Uterus (tissue), 2 donors: ENCODE data around the gene USB1.

Experiments used
- POLR2A ChIP-seq, 2 donors: fragments of 450-650 bp; IDR thresholded peaks; one replicate each; pipeline ENCODE4 v1.6.1; 2016; ENCODE audit warnings: antibody characterized with exemption in 2 of 2, mild to moderate bottlenecking in 1 of 2, moderate library complexity in 1 of 2
- TF ChIP-seq, protein P1 (sequence below), 4 experiments: fragments of 200-600 bp in 2 of 4; fragments of 450-650 bp in 2 of 4; sonication (generic) in 2 of 4; IDR thresholded peaks; one replicate each; pipeline ENCODE4 v1.5.1; 2016 to 2019; ENCODE audit warnings: antibody characterized with exemption in 4 of 4, mild to moderate bottlenecking in 2 of 4, moderate library complexity in 1 of 4

- TF ChIP-seq, protein P1, sequence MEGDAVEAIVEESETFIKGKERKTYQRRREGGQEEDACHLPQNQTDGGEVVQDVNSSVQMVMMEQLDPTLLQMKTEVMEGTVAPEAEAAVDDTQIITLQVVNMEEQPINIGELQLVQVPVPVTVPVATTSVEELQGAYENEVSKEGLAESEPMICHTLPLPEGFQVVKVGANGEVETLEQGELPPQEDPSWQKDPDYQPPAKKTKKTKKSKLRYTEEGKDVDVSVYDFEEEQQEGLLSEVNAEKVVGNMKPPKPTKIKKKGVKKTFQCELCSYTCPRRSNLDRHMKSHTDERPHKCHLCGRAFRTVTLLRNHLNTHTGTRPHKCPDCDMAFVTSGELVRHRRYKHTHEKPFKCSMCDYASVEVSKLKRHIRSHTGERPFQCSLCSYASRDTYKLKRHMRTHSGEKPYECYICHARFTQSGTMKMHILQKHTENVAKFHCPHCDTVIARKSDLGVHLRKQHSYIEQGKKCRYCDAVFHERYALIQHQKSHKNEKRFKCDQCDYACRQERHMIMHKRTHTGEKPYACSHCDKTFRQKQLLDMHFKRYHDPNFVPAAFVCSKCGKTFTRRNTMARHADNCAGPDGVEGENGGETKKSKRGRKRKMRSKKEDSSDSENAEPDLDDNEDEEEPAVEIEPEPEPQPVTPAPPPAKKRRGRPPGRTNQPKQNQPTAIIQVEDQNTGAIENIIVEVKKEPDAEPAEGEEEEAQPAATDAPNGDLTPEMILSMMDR (IDR thresholded peaks at IDR 0.05): peak; percentile 59 to 88 (median 70)
- peak; percentile 46 to 77 for TF ChIP-seq POLR2A (IDR thresholded peaks at IDR 0.05)
Measured at GRCh38 chr16:58000706-58001676, at the start of gene USB1.
